DMS153 treated with DMSO at 0.1 percent for 48 hours (cell line): Measurements from ENCODE around the gene SLC25A23.
A peak's percentile ranks its signal among the peaks of the same experiment; 100 is the strongest.

Experiments
- DNase-seq: peaks from one replicate; lab custom pipeline; 2025; ENCODE audit not compliant: unreplicated experiment; lab: John Stamatoyannopoulos, UW

The SLC25A23 gene

DNA sequence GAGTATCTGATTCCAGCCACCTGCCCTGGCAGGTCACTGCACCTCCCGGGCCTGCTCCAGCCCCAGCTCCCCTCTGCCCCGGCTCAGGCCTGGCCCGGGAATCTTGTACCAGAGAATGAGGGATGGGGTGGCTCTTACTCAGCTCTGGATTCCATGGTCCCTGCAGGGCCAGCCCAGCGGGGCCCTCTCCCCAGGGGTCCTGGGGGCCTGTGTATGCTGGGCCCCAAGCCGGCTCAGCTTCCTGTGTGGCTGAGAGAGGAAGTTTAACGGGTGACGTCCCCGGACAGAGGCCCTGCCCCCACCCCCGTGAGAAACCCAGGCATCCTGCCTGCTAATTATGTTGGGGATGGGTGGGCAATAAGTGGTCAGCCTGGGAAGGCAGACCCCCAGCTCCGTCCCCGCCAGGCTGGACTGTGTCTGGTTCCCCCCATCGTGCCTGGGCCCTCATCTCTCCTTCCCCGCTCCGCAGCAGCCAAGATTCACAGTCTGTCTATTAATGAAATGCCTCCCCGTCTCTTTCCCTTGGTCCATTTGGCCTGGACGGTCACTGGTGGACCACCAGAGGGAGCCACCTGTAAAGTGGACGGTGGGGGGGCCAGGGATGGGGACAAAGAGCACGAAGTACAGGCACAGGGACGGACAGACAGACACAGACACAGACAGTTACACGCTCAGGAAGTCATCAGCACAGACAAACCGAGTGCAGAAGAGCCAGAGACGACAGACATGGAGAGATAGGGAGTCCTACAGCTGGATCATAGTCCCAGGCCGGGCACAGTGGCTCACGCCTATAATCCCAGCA, 22.1 kb upstream of the SLC25A23 start, which contains the start of gene DENND1C:
Gene DENND1C, minus strand, starts transcription at position 247 of the 802 bp plus-strand sequence. Its CDS starts 92 bp downstream, at position 155.
- no peak for DNase-seq

DNA sequence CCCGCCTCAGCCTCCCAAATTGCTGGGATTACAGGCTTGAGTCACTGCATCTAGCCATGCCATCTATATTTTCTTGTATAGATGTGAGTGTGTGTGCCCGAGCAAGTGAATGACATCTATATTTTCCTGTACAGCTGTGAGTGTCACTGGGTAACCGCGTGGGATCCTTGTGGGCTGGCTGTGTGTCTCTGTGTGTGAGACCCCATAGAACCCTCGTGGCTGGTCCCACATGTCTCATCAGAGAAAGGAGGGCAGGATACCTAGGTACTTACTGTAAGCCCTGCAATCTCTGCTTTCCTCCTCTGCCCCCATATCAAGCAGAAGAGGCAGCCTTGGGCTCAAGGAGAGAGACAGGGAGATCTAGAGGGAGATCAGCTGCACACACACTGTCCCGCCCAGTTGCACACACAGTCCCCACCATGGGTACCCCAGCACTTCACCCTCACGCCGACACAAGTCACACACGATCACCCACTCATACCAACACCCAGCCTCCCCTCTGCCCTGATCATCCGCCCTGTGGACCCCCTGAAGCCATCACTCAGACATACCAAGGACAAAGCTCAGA, 21.3 kb upstream of the SLC25A23 start:
- no peak for DNase-seq

- no peak for DNase-seq
These were observed 20.3 kb upstream of the SLC25A23 start for GRCh38 chr19:6479836-6480398.

- no peak for DNase-seq
These were observed 19.2 kb upstream of the SLC25A23 start for GRCh38 chr19:6478815-6479214.

GRCh38 chr19:6476896-6477431, 17.4 kb upstream of the SLC25A23 start:
- DNase-seq, result no peak

DNA sequence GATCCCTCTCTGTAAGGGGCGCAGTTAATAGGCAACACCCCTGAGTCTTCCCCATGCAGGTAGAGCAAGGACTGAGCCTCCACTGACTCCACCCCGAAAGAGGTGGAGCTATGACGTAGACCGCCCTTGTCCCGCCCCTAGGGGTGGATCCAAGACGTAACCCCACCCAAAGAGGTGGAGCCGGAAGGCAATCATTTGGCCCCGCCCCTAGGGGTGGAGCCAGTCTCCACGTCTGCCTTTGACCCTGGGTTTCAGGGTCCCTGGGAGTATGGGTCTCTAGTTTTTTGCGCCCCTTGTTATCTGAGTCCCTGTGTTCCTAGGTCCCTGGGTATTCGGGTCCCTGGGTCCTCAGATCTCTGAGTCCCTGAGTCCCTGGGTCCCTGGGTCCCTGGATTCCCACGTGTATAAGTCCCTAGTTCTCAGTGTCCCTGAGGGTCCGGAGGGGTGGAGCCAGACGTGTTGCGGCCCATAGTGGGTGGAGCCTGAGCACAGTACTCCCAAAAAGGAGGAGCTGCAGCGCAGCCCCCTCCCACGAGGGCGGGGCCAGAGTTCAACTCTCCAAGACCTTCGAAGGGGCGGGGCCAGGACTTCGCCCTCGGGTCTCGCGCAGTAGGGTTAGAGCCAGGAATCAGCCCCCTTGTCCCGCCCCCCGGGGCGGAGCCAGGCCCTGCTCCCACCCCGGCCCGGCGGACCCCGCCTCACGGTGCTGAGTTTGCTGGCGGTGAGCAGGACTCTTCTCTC, 16.7 kb upstream of the SLC25A23 start:
- peak; percentile 60 for DNase-seq

DNA sequence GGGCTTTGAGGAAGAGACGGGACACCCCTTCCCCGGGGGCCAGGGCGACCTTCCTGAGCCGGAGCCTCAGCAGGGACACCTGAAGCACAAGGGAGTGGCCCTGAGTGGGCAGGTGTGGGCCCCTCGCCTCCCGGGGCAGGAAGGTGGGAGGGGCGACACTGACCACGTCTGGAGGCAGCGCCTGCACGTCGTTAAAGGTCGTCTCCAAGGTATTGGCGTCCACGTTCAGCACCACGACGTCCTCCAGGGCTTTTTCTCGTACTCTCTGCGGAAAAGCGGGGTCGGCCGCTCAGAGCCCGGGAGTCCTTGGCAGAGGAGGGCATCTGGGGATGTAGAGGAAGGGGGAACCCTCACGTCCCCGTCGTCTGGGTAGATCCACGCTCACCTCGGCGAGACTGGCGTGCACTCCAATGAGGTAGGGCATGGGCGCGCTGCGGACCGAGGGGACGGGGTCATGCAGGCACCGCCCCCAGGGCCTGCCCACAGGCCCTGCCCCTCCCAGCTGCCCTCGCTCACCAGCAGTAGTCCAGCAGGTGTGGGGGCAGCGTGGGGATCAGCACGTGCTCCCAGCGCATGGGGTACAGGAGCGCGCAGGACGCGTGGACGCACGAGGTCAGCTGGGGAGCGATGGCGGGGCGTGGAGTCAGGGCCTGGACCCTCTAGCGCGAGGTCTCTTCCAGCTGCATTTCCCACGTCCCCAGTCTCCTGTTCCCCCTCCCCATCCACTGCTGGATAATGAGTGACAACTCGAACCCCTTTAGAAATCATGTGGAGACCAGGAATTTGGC, 15.9 kb upstream of the SLC25A23 start:
- DNase-seq, result peak; percentile 4

DNA sequence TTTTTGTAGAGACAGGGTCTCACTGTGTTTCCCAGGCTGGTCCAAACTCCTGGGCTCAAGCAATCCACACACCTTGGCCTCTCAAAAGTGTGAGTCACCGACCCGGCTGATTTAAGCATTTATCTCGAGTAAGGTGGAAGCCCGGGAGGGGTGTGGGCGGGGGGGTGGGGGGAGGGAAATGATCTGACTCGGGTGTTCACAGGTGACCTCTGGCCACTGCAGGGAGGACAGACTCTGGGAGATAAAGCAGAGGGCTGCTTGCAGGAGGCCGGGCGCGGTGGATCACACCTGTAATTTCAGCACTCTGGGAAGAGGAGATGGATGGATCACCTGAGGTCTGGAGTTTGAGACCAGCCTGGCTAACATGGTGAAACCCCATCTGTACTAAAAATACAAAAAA, 14.1 kb upstream of the SLC25A23 start:
- no peak for DNase-seq

- no peak for DNase-seq
These were observed 13.1 kb upstream of the SLC25A23 start for GRCh38 chr19:6472713-6473112.

- DNase-seq, result no peak
These were observed 11.5 kb upstream of the SLC25A23 start for GRCh38 chr19:6471076-6471475.

GRCh38 chr19:6470173-6470572, 10.6 kb upstream of the SLC25A23 start:
- no peak for DNase-seq

- DNase-seq, result no peak
These were observed 7.8 kb upstream of the SLC25A23 start for GRCh38 chr19:6467384-6467783.

DNA sequence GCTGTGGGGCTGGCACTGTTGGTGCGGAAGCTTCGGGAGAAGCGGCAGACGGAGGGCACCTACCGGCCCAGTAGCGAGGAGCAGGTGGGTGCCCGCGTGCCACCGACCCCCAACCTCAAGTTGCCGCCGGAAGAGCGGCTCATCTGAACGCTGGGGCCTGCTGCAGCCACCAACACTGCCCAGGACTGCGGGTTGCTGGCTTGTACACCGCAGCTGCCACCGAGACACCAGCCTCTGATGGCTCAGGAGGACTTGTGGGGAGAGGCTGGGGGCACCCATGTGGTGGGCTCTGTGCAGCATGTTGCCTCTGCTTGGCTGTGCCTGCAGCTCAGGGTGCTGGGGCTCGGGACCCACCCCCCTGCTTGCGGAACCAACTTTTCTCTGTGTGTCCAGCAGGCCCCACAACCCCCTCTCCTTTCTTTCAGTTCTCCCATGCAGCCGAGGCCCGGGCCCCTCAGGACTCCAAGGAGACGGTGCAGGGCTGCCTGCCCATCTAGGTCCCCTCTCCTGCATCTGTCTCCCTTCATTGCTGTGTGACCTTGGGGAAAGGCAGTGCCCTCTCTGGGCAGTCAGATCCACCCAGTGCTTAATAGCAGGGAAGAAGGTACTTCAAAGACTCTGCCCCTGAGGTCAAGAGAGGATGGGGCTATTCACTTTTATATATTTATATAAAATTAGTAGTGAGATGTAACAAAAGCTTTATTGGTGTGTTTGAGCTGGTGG, 7.1 kb upstream of the SLC25A23 start:
- no peak for DNase-seq

GRCh38 chr19:6465663-6466062, 6.1 kb upstream of the SLC25A23 start:
- no peak for DNase-seq

GRCh38 chr19:6465006-6465405, 5.4 kb upstream of the SLC25A23 start:
- no peak for DNase-seq

- DNase-seq, result peak; percentile 61
These were observed 4.7 kb upstream of the SLC25A23 start, which contains the start of gene CRB3 for GRCh38 chr19:6464070-6464873. CRB3 (plus strand) TSS chr19:6464271; CDS start chr19:6464702, 431 bp downstream.

- peak; percentile 91 for DNase-seq
These were observed 700 bp upstream of the SLC25A23 start for GRCh38 chr19:6460099-6460884.

DNA sequence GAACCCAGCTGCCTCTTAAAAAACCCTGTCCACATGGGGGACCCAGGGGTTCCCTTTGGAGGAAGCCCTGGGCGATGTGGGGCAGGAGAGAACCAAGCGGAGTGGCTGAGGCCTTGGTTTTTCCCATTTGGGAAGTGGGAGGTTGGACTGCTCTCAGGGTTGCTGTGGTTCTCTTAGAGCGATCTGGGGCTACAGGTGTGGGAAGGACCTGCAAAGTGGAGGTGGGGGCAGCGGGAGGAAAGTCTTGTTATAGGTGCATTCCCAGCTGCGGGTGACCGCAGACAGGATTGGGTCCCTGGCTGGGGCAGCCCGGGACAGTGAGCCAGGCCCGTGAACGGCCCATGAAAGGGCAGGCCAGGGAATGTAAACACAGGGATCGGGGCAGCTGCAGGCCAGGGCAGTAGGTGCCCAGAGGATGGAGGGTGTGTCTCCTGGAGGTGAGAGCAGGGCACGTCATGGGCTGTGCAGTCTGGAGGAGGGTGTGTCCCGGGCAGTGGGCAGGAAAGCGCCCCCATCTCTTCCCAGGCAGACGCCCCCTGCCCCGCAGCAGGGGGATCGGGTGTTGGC, 814 bp downstream of the SLC25A23 start:
- no peak for DNase-seq
